ENCODE measurements around the gene SELENOW. TPM values are rescaled to one million over a fixed set of nuclear protein-coding genes. Genes with fewer than 3 reads are reported as not detected.
"Not testable (repeated sequence)": the region's sequence is repeated elsewhere in the genome, so short reads cannot be mapped to it uniquely, and the experiment has no call there.

The SELENOW gene
- polyA plus RNA-seq, 4 donors, result 129 to 434 (median 350) TPM

GRCh38 chr19:47766670-47767069 lies 11.8 kb upstream of the SELENOW start:
- FAIRE-seq, result no peak
- 79 to 91% (median 82%) methylated on average over 7 of the region's 7 CpGs for WGBS, 3 donors

GRCh38 chr19:47767349-47767748 lies 11.2 kb upstream of the SELENOW start:
- no peak overlapping the region for H3K27ac ChIP-seq (ENCODE audit: low read depth in 1 of 3, low read length in 2 of 3)
- DNase-seq (no peak), FAIRE-seq (no peak)
- peaks cover 0 to 6% (median 0%) of the 10 kb centered on the region in 3 donors for H3K4me1 ChIP-seq (ENCODE audit: control insufficient read depth in 3 of 3, insufficient read depth in 2 of 3, low read depth in 1 of 3, low read length in 2 of 3)
- H3K9me3 ChIP-seq (ENCODE audit: control insufficient read depth in 2 of 2, insufficient read depth in 1 of 2, low read depth in 1 of 2, low read length in 1 of 2), result no peaks in the 10 kb centered on the region
- H3K36me3 ChIP-seq (ENCODE audit: control insufficient read depth in 3 of 3, insufficient read depth in 2 of 3, low read depth in 1 of 3, low read length in 3 of 3), result no peaks in the 10 kb centered on the region
- WGBS, 3 donors, result 36 to 88% (median 40%) methylated on average over 2 of the region's 2 CpGs
- no peaks in the 10 kb centered on the region for H3K27me3 ChIP-seq (ENCODE audit: control insufficient read depth in 3 of 3, insufficient read depth in 3 of 3, low read length in 3 of 3)
- no peak overlapping the region for H3K4me3 ChIP-seq (ENCODE audit: low read depth in 1 of 3, low read length in 3 of 3)

More at GRCh38 chr19:47766670-47767069, 11.8 kb upstream of the SELENOW start:
- H3K36me3 ChIP-seq (ENCODE audit: control insufficient read depth in 3 of 3, insufficient read depth in 2 of 3, low read depth in 1 of 3, low read length in 3 of 3), result no peaks in the 10 kb centered on the region
- peaks cover 0 to 6% (median 0%) of the 10 kb centered on the region in 3 donors for H3K4me1 ChIP-seq (ENCODE audit: control insufficient read depth in 3 of 3, insufficient read depth in 2 of 3, low read depth in 1 of 3, low read length in 2 of 3)
- H3K4me3 ChIP-seq (ENCODE audit: low read depth in 1 of 3, low read length in 3 of 3), result no peak overlapping the region
- no peaks in the 10 kb centered on the region for H3K27me3 ChIP-seq (ENCODE audit: control insufficient read depth in 3 of 3, insufficient read depth in 3 of 3, low read length in 3 of 3)
- DNase-seq, result no peak
- no peak overlapping the region for H3K27ac ChIP-seq (ENCODE audit: low read depth in 1 of 3, low read length in 2 of 3)
- H3K9me3 ChIP-seq (ENCODE audit: control insufficient read depth in 2 of 2, insufficient read depth in 1 of 2, low read depth in 1 of 2, low read length in 1 of 2), result no peaks in the 10 kb centered on the region

- WGBS, 3 donors, result 74 to 90% (median 86%) methylated on average over 2 of the region's 2 CpGs
- H3K9me3 ChIP-seq (ENCODE audit: control insufficient read depth in 2 of 2, insufficient read depth in 1 of 2, low read depth in 1 of 2, low read length in 1 of 2), result no peaks in the 10 kb centered on the region
- FAIRE-seq (no peak), DNase-seq (no peak)
- H3K4me1 ChIP-seq (ENCODE audit: control insufficient read depth in 3 of 3, insufficient read depth in 2 of 3, low read depth in 1 of 3, low read length in 2 of 3), result peaks cover 0 to 6% (median 0%) of the 10 kb centered on the region in 3 donors
- no peak overlapping the region for H3K4me3 ChIP-seq (ENCODE audit: low read depth in 1 of 3, low read length in 3 of 3)
- no peaks in the 10 kb centered on the region for H3K36me3 ChIP-seq (ENCODE audit: control insufficient read depth in 3 of 3, insufficient read depth in 2 of 3, low read depth in 1 of 3, low read length in 3 of 3)
- no peak overlapping the region for H3K27ac ChIP-seq (ENCODE audit: low read depth in 1 of 3, low read length in 2 of 3)
- no peaks in the 10 kb centered on the region for H3K27me3 ChIP-seq (ENCODE audit: control insufficient read depth in 3 of 3, insufficient read depth in 3 of 3, low read length in 3 of 3)
These were observed 9.9 kb upstream of the SELENOW start for GRCh38 chr19:47768604-47769003.

- no peak for DNase-seq
- 72 to 79% (median 73%) methylated on average over 3 of the region's 3 CpGs for WGBS, 3 donors
- no peaks in the 10 kb centered on the region for H3K36me3 ChIP-seq (ENCODE audit: control insufficient read depth in 3 of 3, insufficient read depth in 2 of 3, low read depth in 1 of 3, low read length in 3 of 3)
- no peak for FAIRE-seq
- no peak overlapping the region for H3K27ac ChIP-seq (ENCODE audit: low read depth in 1 of 3, low read length in 2 of 3)
- peaks cover 0 to 6% (median 0%) of the 10 kb centered on the region in 3 donors for H3K4me1 ChIP-seq (ENCODE audit: control insufficient read depth in 3 of 3, insufficient read depth in 2 of 3, low read depth in 1 of 3, low read length in 2 of 3)
- H3K27me3 ChIP-seq (ENCODE audit: control insufficient read depth in 3 of 3, insufficient read depth in 3 of 3, low read length in 3 of 3), result no peaks in the 10 kb centered on the region
- no peaks in the 10 kb centered on the region for H3K9me3 ChIP-seq (ENCODE audit: control insufficient read depth in 2 of 2, insufficient read depth in 1 of 2, low read depth in 1 of 2, low read length in 1 of 2)
- no peak overlapping the region for H3K4me3 ChIP-seq (ENCODE audit: low read depth in 1 of 3, low read length in 3 of 3)
These were observed 9.0 kb upstream of the SELENOW start for GRCh38 chr19:47769534-47769933.

GRCh38 chr19:47771291-47771690 lies 7.2 kb upstream of the SELENOW start:
- FAIRE-seq; H3K27ac ChIP-seq (ENCODE audit: low read depth in 1 of 3, low read length in 2 of 3); H3K27me3 ChIP-seq (ENCODE audit: control insufficient read depth in 3 of 3, insufficient read depth in 3 of 3, low read length in 3 of 3); H3K36me3 ChIP-seq (ENCODE audit: control insufficient read depth in 3 of 3, insufficient read depth in 2 of 3, low read depth in 1 of 3, low read length in 3 of 3); DNase-seq; H3K9me3 ChIP-seq (ENCODE audit: control insufficient read depth in 2 of 2, insufficient read depth in 1 of 2, low read depth in 1 of 2, low read length in 1 of 2); H3K4me3 ChIP-seq (ENCODE audit: low read depth in 1 of 3, low read length in 3 of 3); H3K4me1 ChIP-seq (ENCODE audit: control insufficient read depth in 3 of 3, insufficient read depth in 2 of 3, low read depth in 1 of 3, low read length in 2 of 3): not testable (repeated sequence)
- WGBS, 3 donors, result 81 to 89% (median 83%) methylated on average over 6 of the region's 6 CpGs

- Histone ChIP-seq H3K4me1 (ENCODE audit: control insufficient read depth in 3 of 3, insufficient read depth in 2 of 3, low read depth in 1 of 3, low read length in 2 of 3) (peaks cover 0 to 24% (median 0%) of the 10 kb centered on the region in 3 donors), H3K4me3 (ENCODE audit: low read depth in 1 of 3, low read length in 3 of 3) (no peak overlapping the region), H3K36me3 (ENCODE audit: control insufficient read depth in 3 of 3, insufficient read depth in 2 of 3, low read depth in 1 of 3, low read length in 3 of 3) (peaks cover 0 to 16% (median 5%) of the 10 kb centered on the region in 3 donors), H3K27me3 (ENCODE audit: control insufficient read depth in 3 of 3, insufficient read depth in 3 of 3, low read length in 3 of 3) (no peaks in the 10 kb centered on the region), H3K27ac (ENCODE audit: low read depth in 1 of 3, low read length in 2 of 3) (peak overlapping the region in 2 of 3 donors; percentile 73 to 97), H3K9me3 (ENCODE audit: control insufficient read depth in 2 of 2, insufficient read depth in 1 of 2, low read depth in 1 of 2, low read length in 1 of 2) (peaks cover 0 to 3% of the 10 kb centered on the region in 2 donors)
- FAIRE-seq (no peak), DNase-seq (peak; percentile 90)
- 8 to 44% (median 34%) methylated on average over 4 of the region's 4 CpGs for WGBS, 3 donors
These were observed 1.9 kb upstream of the SELENOW start for GRCh38 chr19:47776568-47776967.

- WGBS, 3 donors, result 36 to 62% (median 42%) methylated on average over 23 of the region's 23 CpGs
- Histone ChIP-seq H3K4me1 (ENCODE audit: control insufficient read depth in 3 of 3, insufficient read depth in 2 of 3, low read depth in 1 of 3, low read length in 2 of 3) (peaks cover 0 to 24% (median 0%) of the 10 kb centered on the region in 3 donors), H3K36me3 (ENCODE audit: control insufficient read depth in 3 of 3, insufficient read depth in 2 of 3, low read depth in 1 of 3, low read length in 3 of 3) (peaks cover 0 to 25% (median 7%) of the 10 kb centered on the region in 3 donors), H3K27ac (ENCODE audit: low read depth in 1 of 3, low read length in 2 of 3) (peak overlapping the region; percentile 73 to 97 (median 85)), H3K4me3 (ENCODE audit: low read depth in 1 of 3, low read length in 3 of 3) (peak overlapping the region; percentile 76 to 99 (median 97))
- peak in 1 of 2 donors; percentile 77 for DNase-seq
- H3K9me3 ChIP-seq (ENCODE audit: control insufficient read depth in 2 of 2, insufficient read depth in 1 of 2, low read depth in 1 of 2, low read length in 1 of 2); H3K27me3 ChIP-seq (ENCODE audit: control insufficient read depth in 3 of 3, insufficient read depth in 3 of 3, low read length in 3 of 3); FAIRE-seq: not testable (repeated sequence)
These were observed 1.1 kb upstream of the SELENOW start for GRCh38 chr19:47777245-47778048.

- H3K27ac ChIP-seq (ENCODE audit: low read depth in 1 of 3, low read length in 2 of 3), result peak overlapping the region; percentile 73 to 97 (median 85)
- peak overlapping the region; percentile 76 to 99 (median 97) for H3K4me3 ChIP-seq (ENCODE audit: low read depth in 1 of 3, low read length in 3 of 3)
- peaks cover 0 to 24% (median 0%) of the 10 kb centered on the region in 3 donors for H3K4me1 ChIP-seq (ENCODE audit: control insufficient read depth in 3 of 3, insufficient read depth in 2 of 3, low read depth in 1 of 3, low read length in 2 of 3)
- H3K36me3 ChIP-seq (ENCODE audit: control insufficient read depth in 3 of 3, insufficient read depth in 2 of 3, low read depth in 1 of 3, low read length in 3 of 3), result peaks cover 0 to 36% (median 7%) of the 10 kb centered on the region in 3 donors
- peaks cover 0 to 3% of the 10 kb centered on the region in 2 donors for H3K9me3 ChIP-seq (ENCODE audit: control insufficient read depth in 2 of 2, insufficient read depth in 1 of 2, low read depth in 1 of 2, low read length in 1 of 2)
- no peaks in the 10 kb centered on the region for H3K27me3 ChIP-seq (ENCODE audit: control insufficient read depth in 3 of 3, insufficient read depth in 3 of 3, low read length in 3 of 3)
- FAIRE-seq, result no peak
- 0% methylated on average over 20 of the region's 20 CpGs for WGBS, 3 donors
- peak; percentile 36 to 57 for DNase-seq
These were observed 450 bp downstream of the SELENOW start for GRCh38 chr19:47778954-47779351.
